Nephron (organoid): ENCODE data around the gene RILPL2.
"Not testable (repeated sequence)": the region's sequence is repeated elsewhere in the genome, so short reads cannot be mapped to it uniquely, and the experiment has no call there.

Source experiments
- H3K27ac Mint-ChIP-seq, 3 experiments: 2 replicates each; pipeline ENCODE4 v1.8.0; 2020; ENCODE audit warnings: mixed read lengths in 3 of 3, mild to moderate bottlenecking in 2 of 3, moderate library complexity in 1 of 3
- H3K27me3 Mint-ChIP-seq: 2 replicates; pipeline ENCODE4 v1.8.0; 2021; ENCODE audit warnings: low read depth, mild to moderate bottlenecking, moderate library complexity, mixed read lengths
- H3K36me3 Mint-ChIP-seq: 2 replicates; pipeline ENCODE4 v1.8.0; 2020; ENCODE audit warnings: low read depth, mixed read lengths
- H3K4me1 Mint-ChIP-seq: 2 replicates; pipeline ENCODE4 v1.8.0; 2020; ENCODE audit warnings: mixed read lengths
- H3K4me3 Mint-ChIP-seq, 3 experiments: 2 replicates each; pipeline ENCODE4 v1.8.0; 2020; ENCODE audit warnings: mild to moderate bottlenecking in 3 of 3, mixed read lengths in 3 of 3, moderate library complexity in 2 of 3
- H3K9me3 Mint-ChIP-seq: 2 replicates; pipeline ENCODE4 v1.8.0; 2020; ENCODE audit warnings: mixed read lengths
- CTCF ChIP-seq, 3 experiments: fragments of 200-600 bp; sonication (generic); IDR thresholded peaks; one replicate each; pipeline ENCODE4 v1.5.0; 2021; ENCODE audit warnings: antibody characterized with exemption in 3 of 3; ENCODE audit not compliant: unreplicated experiment in 3 of 3

RILPL2 gene

GRCh38 chr12:123472438-123472849, 36.0 kb upstream of the RILPL2 start:
- peaks cover 53% of the 10 kb centered on the region for H3K36me3 Mint-ChIP-seq
- no peak overlapping the region for H3K4me3 Mint-ChIP-seq
- no peak overlapping the region for H3K27ac Mint-ChIP-seq
- no peaks in the 10 kb centered on the region for H3K27me3 Mint-ChIP-seq
- peaks cover 11% of the 10 kb centered on the region for H3K4me1 Mint-ChIP-seq
- no peak for TF ChIP-seq CTCF (IDR thresholded peaks at IDR 0.05; ENCODE audit: unreplicated experiment in 3 of 3)
- no peaks in the 10 kb centered on the region for H3K9me3 Mint-ChIP-seq

GRCh38 chr12:123471374-123472068, 35.0 kb upstream of the RILPL2 start:
- H3K4me3 Mint-ChIP-seq: no peak overlapping the region

GRCh38 chr12:123469978-123470377, 33.5 kb upstream of the RILPL2 start:
- H3K27me3 Mint-ChIP-seq: no peaks in the 10 kb centered on the region
- no peak overlapping the region for H3K27ac Mint-ChIP-seq
- H3K4me1 Mint-ChIP-seq: peaks cover 6% of the 10 kb centered on the region
- H3K9me3 Mint-ChIP-seq: no peaks in the 10 kb centered on the region
- H3K4me3 Mint-ChIP-seq: no peak overlapping the region
- no peak for TF ChIP-seq CTCF (IDR thresholded peaks at IDR 0.05; ENCODE audit: unreplicated experiment in 3 of 3)
- H3K36me3 Mint-ChIP-seq: peaks cover 51% of the 10 kb centered on the region

More at GRCh38 chr12:123471374-123472068, 35.0 kb upstream of the RILPL2 start:
- TF ChIP-seq CTCF (IDR thresholded peaks at IDR 0.05; ENCODE audit: unreplicated experiment in 3 of 3): no peak
- Mint-ChIP-seq H3K36me3 (peaks cover 47% of the 10 kb centered on the region), H3K4me1 (peaks cover 11% of the 10 kb centered on the region), H3K9me3 (no peaks in the 10 kb centered on the region), H3K27me3 (no peaks in the 10 kb centered on the region), H3K27ac (no peak overlapping the region)

- Mint-ChIP-seq H3K27ac (no peak overlapping the region), H3K9me3 (no peaks in the 10 kb centered on the region), H3K4me1 (peaks cover 6% of the 10 kb centered on the region), H3K27me3 (no peaks in the 10 kb centered on the region), H3K4me3 (no peak overlapping the region), H3K36me3 (peaks cover 49% of the 10 kb centered on the region)
- no peak for TF ChIP-seq CTCF (IDR thresholded peaks at IDR 0.05; ENCODE audit: unreplicated experiment in 3 of 3)
Observed at GRCh38 chr12:123468786-123469185, 32.3 kb upstream of the RILPL2 start.

GRCh38 chr12:123465084-123465483, 28.6 kb upstream of the RILPL2 start:
- TF ChIP-seq CTCF (IDR thresholded peaks at IDR 0.05; ENCODE audit: unreplicated experiment in 3 of 3): no peak
- H3K27me3 Mint-ChIP-seq: no peaks in the 10 kb centered on the region
- peaks cover 36% of the 10 kb centered on the region for H3K36me3 Mint-ChIP-seq
- no peak overlapping the region for H3K4me3 Mint-ChIP-seq
- H3K27ac Mint-ChIP-seq: no peak overlapping the region
- H3K4me1 Mint-ChIP-seq: peaks cover 6% of the 10 kb centered on the region
- no peaks in the 10 kb centered on the region for H3K9me3 Mint-ChIP-seq

GRCh38 chr12:123463174-123463573, 26.7 kb upstream of the RILPL2 start:
- not testable (repeated sequence) for H3K27ac Mint-ChIP-seq, H3K9me3 Mint-ChIP-seq, H3K27me3 Mint-ChIP-seq, H3K4me3 Mint-ChIP-seq
- peaks cover 13% of the 10 kb centered on the region for H3K4me1 Mint-ChIP-seq
- peaks cover 41% of the 10 kb centered on the region for H3K36me3 Mint-ChIP-seq
